Measurements from ENCODE around the gene MAST2. TPM values are rescaled to one million over a fixed set of nuclear protein-coding genes. Genes with fewer than 3 reads are reported as not detected.

Gene MAST2
- total RNA-seq, 5 donors from 2014 or later (not counting 1 experiment from before 2014, with no cell fraction given): 7.4 to 9.7 (median 7.6) TPM

Other genes with a start within 250 kb of the MAST2 start
- 100 to 1,000 TPM in 2 of 5 donors, 10 to 100 TPM in 3; 64.6 to 145 (median 74.7) TPM for gene NASP, start 219.6 kb upstream of the MAST2 start, total RNA-seq
- gene CCDC17, start 179.6 kb upstream of the MAST2 start, total RNA-seq: 1 to 10 TPM; 5.9 to 8.6 (median 7.5) TPM
- gene GPBP1L1, start 117.1 kb upstream of the MAST2 start, total RNA-seq: 100 to 1,000 TPM; 124 to 155 (median 151) TPM
- gene TMEM69, start 115.4 kb upstream of the MAST2 start, total RNA-seq: 10 to 100 TPM; 11.0 to 19.7 (median 16.5) TPM
- 10 to 100 TPM; 10.0 to 14.8 (median 13.0) TPM for gene IPP, start 53.0 kb upstream of the MAST2 start, total RNA-seq

Data from T-cell (primary cell).